HepG2 (cell line): ENCODE results near the gene FN1. TPM values are rescaled to one million over a fixed set of nuclear protein-coding genes. Genes with fewer than 3 reads are reported as not detected.

Source experiments
- HNF1A ChIP-seq, 2 experiments: sonication (generic) in 1 of 2; formaldehyde crosslinking in 1 of 2; IDR thresholded peaks; 2 replicates each; pipeline versions ENCODE4 v1.4.0 to v1.6.1; 2016 to 2020; ENCODE audit warnings: borderline replicate concordance in 1 of 2, low read depth in 1 of 2, mild to moderate bottlenecking in 1 of 2, missing genetic modification reagents in 1 of 2
- JUND ChIP-seq: sonication (generic); formaldehyde crosslinking; IDR thresholded peaks from 2 replicates; pipeline ENCODE4 v1.8.0; 2022; ENCODE audit warnings: mild to moderate bottlenecking, missing genetic modification reagents
- KLF9 ChIP-seq: IDR thresholded peaks from 2 replicates; pipeline ENCODE4 v1.6.1; 2016; ENCODE audit warnings: low read depth
- LCORL ChIP-seq, 2 experiments: fragments of 450-650 bp in 1 of 2; sonication (generic) in 1 of 2; formaldehyde crosslinking in 1 of 2; IDR thresholded peaks; 2 replicates each; pipeline versions ENCODE4 v1.5.0 to v1.6.1; 2017 to 2020; ENCODE audit warnings: antibody characterized with exemption in 1 of 2, missing genetic modification reagents in 1 of 2
- MIXL1 ChIP-seq: IDR thresholded peaks from 2 replicates; pipeline ENCODE4 v1.6.1; 2016
- PLSCR1 ChIP-seq: sonication (generic); formaldehyde crosslinking; IDR thresholded peaks from 2 replicates; pipeline ENCODE4 v1.5.0; 2020; ENCODE audit warnings: missing genetic modification reagents, mild to moderate bottlenecking, borderline replicate concordance
- RERE ChIP-seq: IDR thresholded peaks from 2 replicates; pipeline ENCODE4 v1.6.1; 2016; ENCODE audit warnings: low read depth, missing genetic modification reagents, missing compliant biosample characterization
- RXRB ChIP-seq: IDR thresholded peaks from 2 replicates; pipeline ENCODE4 v1.6.1; 2016; ENCODE audit warnings: borderline replicate concordance, missing genetic modification reagents, missing compliant biosample characterization
- SAP130 ChIP-seq: IDR thresholded peaks from 2 replicates; pipeline ENCODE4 v1.6.1; 2016; ENCODE audit warnings: low read depth
- SOX6 ChIP-seq, 2 experiments: fragments of 450-650 bp in 1 of 2; sonication (generic) in 1 of 2; formaldehyde crosslinking in 1 of 2; IDR thresholded peaks; 2 replicates each; pipeline versions ENCODE4 v1.4.0 to v1.6.1; 2017 to 2020; ENCODE audit warnings: antibody characterized with exemption in 1 of 2, mild to moderate bottlenecking in 1 of 2, missing genetic modification reagents in 1 of 2
- SP140L ChIP-seq: sonication (generic); formaldehyde crosslinking; IDR thresholded peaks from 2 replicates; pipeline ENCODE4 v1.4.0; 2020; ENCODE audit warnings: missing genetic modification reagents, borderline replicate concordance
- SUZ12 ChIP-seq: fragments of 150-350 bp; IDR thresholded peaks from 2 replicates; pipeline ENCODE4 v1.6.1; 2014; ENCODE audit warnings: low read depth, low read length
- ZNF10 ChIP-seq: sonication (generic); formaldehyde crosslinking; IDR thresholded peaks from 2 replicates; pipeline ENCODE4 v1.4.0; 2020; ENCODE audit warnings: mild to moderate bottlenecking, low read depth, missing genetic modification reagents, borderline replicate concordance
- ZNF232 ChIP-seq: sonication (generic); formaldehyde crosslinking; IDR thresholded peaks from 2 replicates; pipeline ENCODE4 v1.4.0; 2020; ENCODE audit warnings: missing genetic modification reagents, borderline replicate concordance
- ZNF562 ChIP-seq: sonication (generic); formaldehyde crosslinking; IDR thresholded peaks from 2 replicates; pipeline ENCODE4 v1.8.0; 2022; ENCODE audit warnings: missing genetic modification reagents, borderline replicate concordance
- polyA plus RNA-seq, 8 experiments: library from polyadenylated mRNA; depleted of rRNA in 3 of 8; stranded (reverse) in 7 of 8; unstranded in 1 of 8; fragments of >200 nt; fragmentation: Illumina TruSeq in 4 of 8; extraction: Trizol in 4 of 8; gene quantifications; 2 replicates each; pipeline versions ENCODE4 v1.2.1 to v1.2.3, GENCODE V29; 2011 to 2016; ENCODE audit warnings: low read depth in 4 of 8, missing spikeins in 1 of 8, mixed read lengths in 1 of 8; ENCODE audit not compliant: insufficient read depth in 1 of 8
- total RNA-seq, 5 experiments: library from RNA; depleted of rRNA; stranded (reverse); fragments of >200 nt; fragmentation: Illumina TruSeq; extraction: Trizol; gene quantifications; 2 replicates each; pipeline ENCODE4 v1.2.3, GENCODE V29; 2016; ENCODE audit warnings: low read depth in 1 of 5
- TF ChIP-seq, protein P1 (sequence below): sonication (generic); formaldehyde crosslinking; IDR thresholded peaks from 2 replicates; pipeline ENCODE4 v1.5.0; 2020; ENCODE audit warnings: missing genetic modification reagents, mild to moderate bottlenecking, borderline replicate concordance
- TF ChIP-seq, protein P2 (sequence below): sonication (generic); formaldehyde crosslinking; IDR thresholded peaks from 2 replicates; pipeline ENCODE4 v1.5.0; 2020; ENCODE audit warnings: missing genetic modification reagents

FN1 gene
- total and polyA plus RNA-seq, 2 of the 13 experiments (the other 11 are each of a cell fraction or from before 2014, with no cell fraction given), result 1,847 to 6,471 TPM

DNA sequence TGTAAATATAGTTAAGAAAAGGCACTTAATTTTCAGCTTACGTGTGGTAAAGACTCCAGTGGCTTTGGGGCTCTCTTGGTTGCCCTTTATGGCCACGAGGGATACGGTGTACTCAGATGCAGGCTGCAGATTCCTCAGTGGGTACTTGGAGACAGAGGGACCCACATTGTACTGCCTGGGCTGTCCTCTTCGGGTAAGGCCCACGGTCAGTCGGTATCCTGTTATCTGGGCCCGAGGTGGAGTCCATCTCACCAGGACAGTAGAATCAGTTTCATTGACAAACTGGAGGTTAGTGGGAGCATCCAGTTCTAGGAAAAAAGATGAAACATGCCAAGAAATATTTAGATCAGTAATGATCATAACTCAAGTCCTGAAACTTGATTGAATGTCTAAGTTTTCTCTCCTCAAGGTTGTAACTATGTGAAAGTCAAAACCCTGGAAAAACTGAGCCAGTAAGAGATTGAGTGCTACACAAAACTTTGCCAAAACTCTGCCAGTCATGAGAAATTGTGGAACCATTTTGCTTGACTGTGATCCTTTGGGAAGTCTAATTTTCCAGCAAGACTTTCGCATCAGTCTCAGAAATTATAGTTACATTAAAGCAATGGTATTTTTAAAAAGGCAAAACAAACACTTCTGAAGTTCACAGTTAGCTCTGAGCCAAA lies 31.4 kb downstream of the FN1 start (continued):
- TF ChIP-seq, protein P1, sequence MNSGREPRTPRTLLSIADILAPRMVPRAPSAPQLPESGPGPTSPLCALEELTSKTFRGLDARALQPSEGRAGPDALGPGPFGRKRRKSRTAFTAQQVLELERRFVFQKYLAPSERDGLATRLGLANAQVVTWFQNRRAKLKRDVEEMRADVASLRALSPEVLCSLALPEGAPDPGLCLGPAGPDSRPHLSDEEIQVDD (CRISPR knock-in tag), result no peak
- no peak for TF ChIP-seq SOX6 (IDR thresholded peaks at IDR 0.05)
- no peak for TF ChIP-seq SOX6 (CRISPR knock-in tag; IDR thresholded peaks at IDR 0.05)
- no peak for TF ChIP-seq SP140L (CRISPR knock-in tag)
- no peak for TF ChIP-seq KLF9
- no peak for TF ChIP-seq SUZ12
- no peak for TF ChIP-seq LCORL (IDR thresholded peaks at IDR 0.05)
- TF ChIP-seq LCORL (CRISPR knock-in tag; IDR thresholded peaks at IDR 0.05), result no peak
- TF ChIP-seq, protein P2, sequence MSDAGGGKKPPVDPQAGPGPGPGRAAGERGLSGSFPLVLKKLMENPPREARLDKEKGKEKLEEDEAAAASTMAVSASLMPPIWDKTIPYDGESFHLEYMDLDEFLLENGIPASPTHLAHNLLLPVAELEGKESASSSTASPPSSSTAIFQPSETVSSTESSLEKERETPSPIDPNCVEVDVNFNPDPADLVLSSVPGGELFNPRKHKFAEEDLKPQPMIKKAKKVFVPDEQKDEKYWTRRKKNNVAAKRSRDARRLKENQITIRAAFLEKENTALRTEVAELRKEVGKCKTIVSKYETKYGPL, result no peak
- no peak for TF ChIP-seq RERE (CRISPR knock-in tag)
- TF ChIP-seq SAP130, result no peak
- no peak for TF ChIP-seq PLSCR1 (CRISPR knock-in tag)
- TF ChIP-seq HNF1A (IDR thresholded peaks at IDR 0.05; ENCODE audit: low read depth), result no peak
- no peak for TF ChIP-seq HNF1A (CRISPR knock-in tag; IDR thresholded peaks at IDR 0.05; ENCODE audit: borderline replicate concordance)
- no peak for TF ChIP-seq JUND (CRISPR knock-in tag)
- TF ChIP-seq MIXL1 (CRISPR knock-in tag), result no peak
- no peak for TF ChIP-seq ZNF10
- no peak for TF ChIP-seq RXRB (CRISPR knock-in tag)
- no peak for TF ChIP-seq ZNF562
- 0 out of 2 replicates have a peak, but pooled peaks have one; percentile 34 for TF ChIP-seq ZNF232
